Measurements from ENCODE around the gene TRAPPC3L.

GRCh38 chr6:116595247-116595646, 49.8 kb upstream of the TRAPPC3L start:
- TF ChIP-seq POLR2A (IDR thresholded peaks at IDR 0.05; ENCODE audit: control extremely low read depth in 1 of 2, low read depth in 2 of 2, low read length in 2 of 2) (no peak), JUND (IDR thresholded peaks at IDR 0.05; ENCODE audit: low read length) (no peak), GTF2F1 (IDR thresholded peaks at IDR 0.05; ENCODE audit: borderline replicate concordance, low read depth, low read length) (no peak), EZH2 (IDR thresholded peaks at IDR 0.05; ENCODE audit: low read depth, low read length, severe bottlenecking) (no peak)
- TF ChIP-seq, protein P1, sequence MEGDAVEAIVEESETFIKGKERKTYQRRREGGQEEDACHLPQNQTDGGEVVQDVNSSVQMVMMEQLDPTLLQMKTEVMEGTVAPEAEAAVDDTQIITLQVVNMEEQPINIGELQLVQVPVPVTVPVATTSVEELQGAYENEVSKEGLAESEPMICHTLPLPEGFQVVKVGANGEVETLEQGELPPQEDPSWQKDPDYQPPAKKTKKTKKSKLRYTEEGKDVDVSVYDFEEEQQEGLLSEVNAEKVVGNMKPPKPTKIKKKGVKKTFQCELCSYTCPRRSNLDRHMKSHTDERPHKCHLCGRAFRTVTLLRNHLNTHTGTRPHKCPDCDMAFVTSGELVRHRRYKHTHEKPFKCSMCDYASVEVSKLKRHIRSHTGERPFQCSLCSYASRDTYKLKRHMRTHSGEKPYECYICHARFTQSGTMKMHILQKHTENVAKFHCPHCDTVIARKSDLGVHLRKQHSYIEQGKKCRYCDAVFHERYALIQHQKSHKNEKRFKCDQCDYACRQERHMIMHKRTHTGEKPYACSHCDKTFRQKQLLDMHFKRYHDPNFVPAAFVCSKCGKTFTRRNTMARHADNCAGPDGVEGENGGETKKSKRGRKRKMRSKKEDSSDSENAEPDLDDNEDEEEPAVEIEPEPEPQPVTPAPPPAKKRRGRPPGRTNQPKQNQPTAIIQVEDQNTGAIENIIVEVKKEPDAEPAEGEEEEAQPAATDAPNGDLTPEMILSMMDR (IDR thresholded peaks at IDR 0.05; ENCODE audit: control extremely low read depth in 1 of 3, insufficient read depth in 1 of 3, low read depth in 1 of 3, low read length in 3 of 3) = no peak

Measured in H1 (cell line).